D721Med (cell line): ENCODE measurements around the gene R3HDM2.

Experiments used
- DNase-seq: peaks from one replicate; pipeline ENCODE4 v3.0.0; 2011; ENCODE audit warnings: low spot score; ENCODE audit not compliant: insufficient read length
- FAIRE-seq: peaks from 2 replicates; lab custom pipeline; 2011; peaks lifted over from hg19 to GRCh38; lab: Jason Lieb, UNC
- CTCF ChIP-seq: IDR thresholded peaks from 2 replicates; pipeline ENCODE4 v1.5.1; 2012; ENCODE audit warnings: mild to moderate bottlenecking, control low read depth; ENCODE audit not compliant: insufficient read depth; ENCODE audit errors: missing control alignments

R3HDM2 gene

GRCh38 chr12:57224973-57225679 lies 205.7 kb downstream of the R3HDM2 start:
- DNase-seq = no peak
- TF ChIP-seq CTCF = no peak
- no peak for FAIRE-seq

GRCh38 chr12:57224278-57224972 lies 206.4 kb downstream of the R3HDM2 start:
- TF ChIP-seq CTCF = no peak
- FAIRE-seq (no peak), DNase-seq (no peak)

GRCh38 chr12:57223191-57224165 lies 207.4 kb downstream of the R3HDM2 start:
- DNase-seq = no peak
- TF ChIP-seq CTCF = no peak
- FAIRE-seq = no peak

GRCh38 chr12:57222286-57223190 lies 208.3 kb downstream of the R3HDM2 start:
- TF ChIP-seq CTCF = no peak
- no peak for FAIRE-seq

GRCh38 chr12:57221169-57221917 lies 209.5 kb downstream of the R3HDM2 start:
- FAIRE-seq (no peak), DNase-seq (no peak)
- TF ChIP-seq CTCF = no peak

More at GRCh38 chr12:57222286-57223190, 208.3 kb downstream of the R3HDM2 start:
- DNase-seq = no peak
